ENCODE results near the gene DSN1. TPM values are rescaled to one million over a fixed set of nuclear protein-coding genes. Genes with fewer than 3 reads are reported as not detected.

The DSN1 gene
- total and polyA plus RNA-seq, 2 of the 8 experiments (the other 6 are each of a cell fraction or from before 2014, with no cell fraction given): 12.0 to 26.2 TPM

DNA sequence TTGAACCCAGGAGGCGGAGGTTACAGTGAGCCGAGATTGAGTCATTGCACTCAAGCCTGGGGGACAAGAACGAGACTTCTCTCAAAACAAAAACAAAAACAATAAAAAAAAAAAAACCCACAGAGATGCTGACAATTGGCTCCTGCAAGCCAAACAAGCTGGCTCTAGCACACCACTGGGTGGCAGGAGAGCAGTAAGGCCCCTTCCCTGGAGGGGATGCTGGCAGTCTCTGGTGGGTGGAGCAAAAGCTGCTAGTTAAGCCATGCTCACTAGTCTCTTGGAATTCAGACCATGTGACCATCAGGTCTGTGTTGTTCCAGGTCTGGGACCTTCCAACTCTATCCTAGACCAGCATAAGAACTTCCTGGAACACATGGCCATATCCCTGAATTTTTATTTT, 18.9 kb upstream of the DSN1 start:
- H2BK120ac ChIP-seq (replicated peaks; ENCODE audit: low read depth, low read length): no peak overlapping the region
- no peak overlapping the region for H4K91ac ChIP-seq (replicated peaks; ENCODE audit: insufficient read length, low read length)
- DNase-seq (ENCODE audit: low read depth in 1 of 2, low spot score in 2 of 2) (peak in 1 of 2 experiments; percentile 56), FAIRE-seq (peak; percentile 60)
- H2AK5ac ChIP-seq (ENCODE audit: low read depth, low read length): no peak overlapping the region
- H2BK20ac ChIP-seq (ENCODE audit: low read length): no peak overlapping the region
- H4K20me1 ChIP-seq (replicated peaks in 1 of 2; ENCODE audit: control insufficient read depth in 1 of 2, insufficient read depth in 2 of 2, low read length in 2 of 2): peaks cover 0 to 1% of the 10 kb centered on the region in 2 experiments
- H3K36me3 ChIP-seq (ENCODE audit: control insufficient read depth in 2 of 4, insufficient read depth in 4 of 4, low read length in 3 of 4): peaks cover 5 to 35% (median 28%) of the 10 kb centered on the region in 4 experiments; a peak in 7 of 8 replicates
- H3K4me2 ChIP-seq (ENCODE audit: insufficient read depth in 1 of 2, low read depth in 2 of 2, low read length in 2 of 2): no peak overlapping the region
- H3K4me3 ChIP-seq (ENCODE audit: extremely low read depth in 1 of 4, insufficient read depth in 2 of 4, low read depth in 3 of 4, low read length in 4 of 4): no peak overlapping the region
- no peak overlapping the region for H2BK12ac ChIP-seq (ENCODE audit: low read depth, low read length)
- H4K8ac ChIP-seq (ENCODE audit: extremely low read depth, insufficient read depth, low read length): no peak overlapping the region
- no peak overlapping the region for H3K27ac ChIP-seq (ENCODE audit: low read depth, low read length)
- POLR2A ChIA-PET (ENCODE audit: partially characterized antibody): no interaction called here
- no peaks in the 10 kb centered on the region for H3K27me3 ChIP-seq (replicated peaks in 1 of 4; ENCODE audit: control insufficient read depth in 3 of 4, extremely low read depth in 1 of 4, insufficient read depth in 3 of 4, low read length in 3 of 4)
- WGBS, 2 experiments (ENCODE audit: extremely low coverage in 1 of 2, insufficient coverage in 1 of 2, insufficient read length in 1 of 2, insufficient replicate concordance in 2 of 2, low coverage in 1 of 2, low lambda C conversion rate in 2 of 2, missing lambda C conversion rate in 1 of 2): 85% methylated on average over 3 of the region's 3 CpGs; no CpG with 5 or more reads in 1 of the 2 experiments
- H3K18ac ChIP-seq (ENCODE audit: extremely low read depth, low read length): no peak overlapping the region
- no peaks in the 10 kb centered on the region for H3K4me1 ChIP-seq (replicated peaks in 1 of 4; ENCODE audit: control insufficient read depth in 3 of 4, insufficient read depth in 4 of 4, low read length in 3 of 4)
- H3K79me1 ChIP-seq (ENCODE audit: low read depth, low read length): no peaks in the 10 kb centered on the region
- no peak overlapping the region for H3K14ac ChIP-seq (ENCODE audit: insufficient read length)
- H2AFZ ChIP-seq (ENCODE audit: low read length): no peak overlapping the region
- H3K23me2 ChIP-seq (ENCODE audit: low read depth, low read length): no peaks in the 10 kb centered on the region
- H3K56ac ChIP-seq (replicated peaks; ENCODE audit: insufficient read length, low read depth, low read length): no peak overlapping the region
- CTCF ChIA-PET (ENCODE audit: partially characterized antibody): interaction anchor here (0.9 to 6.5 kb wide), 8 partner anchors 8 to 100 kb away, joined by 3 to 44 read pairs (median 4); partner anchors contain the start of gene DSN1
- H3K23ac ChIP-seq (ENCODE audit: insufficient read length): no peak overlapping the region
- H4K5ac ChIP-seq (ENCODE audit: insufficient read length, low read depth, low read length): no peak overlapping the region
- no peak overlapping the region for H3K4ac ChIP-seq (replicated peaks; ENCODE audit: insufficient read length, low read depth, low read length)
- no peaks in the 10 kb centered on the region for H3K79me2 ChIP-seq (ENCODE audit: control insufficient read depth in 1 of 2, insufficient read depth in 2 of 2, low read length in 2 of 2)
- H2BK15ac ChIP-seq (ENCODE audit: low read length): no peak overlapping the region
- H2BK5ac ChIP-seq (ENCODE audit: low read depth, low read length): no peak overlapping the region
- H3K9me3 ChIP-seq (ENCODE audit: insufficient read depth in 2 of 2, low read depth in 1 of 2, low read length in 1 of 2): no peaks in the 10 kb centered on the region
- H3K9ac ChIP-seq (replicated peaks in 1 of 4; ENCODE audit: extremely low read depth in 1 of 4, low read depth in 3 of 4, low read length in 3 of 4): no peak overlapping the region
- TF ChIP-seq CREB1 (IDR thresholded peaks at IDR 0.05): no peak
- TF ChIP-seq SIN3A (conservative IDR thresholded peaks at IDR 0.05 in 1 of 2, IDR thresholded peaks at IDR 0.05 in 1 of 2; ENCODE audit: low read depth in 1 of 2, low read length in 2 of 2): no peak
- TF ChIP-seq TEAD4 (IDR thresholded peaks at IDR 0.05; ENCODE audit: low read depth, low read length): 0 out of 2 replicates have a peak, but pooled peaks have one; percentile 41
- TF ChIP-seq ZNF274 (IDR thresholded peaks at IDR 0.05; ENCODE audit: borderline replicate concordance, extremely low read depth, low read length): no peak
- TF ChIP-seq CEBPB (IDR thresholded peaks at IDR 0.05; ENCODE audit: low read depth, low read length): no peak
- no peak for TF ChIP-seq MAFK (IDR thresholded peaks at IDR 0.05; ENCODE audit: low read depth, low read length)
- peak; percentile 48 to 55; a peak in 3 of 4 replicates for TF ChIP-seq RAD21 (IDR thresholded peaks at IDR 0.05 in 1 of 2, conservative IDR thresholded peaks at IDR 0.05 in 1 of 2; ENCODE audit: low read depth in 2 of 2, low read length in 2 of 2)
- TF ChIP-seq SP4 (IDR thresholded peaks at IDR 0.05; ENCODE audit: low read length): no peak
- TF ChIP-seq RBBP5 (IDR thresholded peaks at IDR 0.05; ENCODE audit: borderline replicate concordance, low read depth, low read length): no peak
- TF ChIP-seq, protein P1, sequence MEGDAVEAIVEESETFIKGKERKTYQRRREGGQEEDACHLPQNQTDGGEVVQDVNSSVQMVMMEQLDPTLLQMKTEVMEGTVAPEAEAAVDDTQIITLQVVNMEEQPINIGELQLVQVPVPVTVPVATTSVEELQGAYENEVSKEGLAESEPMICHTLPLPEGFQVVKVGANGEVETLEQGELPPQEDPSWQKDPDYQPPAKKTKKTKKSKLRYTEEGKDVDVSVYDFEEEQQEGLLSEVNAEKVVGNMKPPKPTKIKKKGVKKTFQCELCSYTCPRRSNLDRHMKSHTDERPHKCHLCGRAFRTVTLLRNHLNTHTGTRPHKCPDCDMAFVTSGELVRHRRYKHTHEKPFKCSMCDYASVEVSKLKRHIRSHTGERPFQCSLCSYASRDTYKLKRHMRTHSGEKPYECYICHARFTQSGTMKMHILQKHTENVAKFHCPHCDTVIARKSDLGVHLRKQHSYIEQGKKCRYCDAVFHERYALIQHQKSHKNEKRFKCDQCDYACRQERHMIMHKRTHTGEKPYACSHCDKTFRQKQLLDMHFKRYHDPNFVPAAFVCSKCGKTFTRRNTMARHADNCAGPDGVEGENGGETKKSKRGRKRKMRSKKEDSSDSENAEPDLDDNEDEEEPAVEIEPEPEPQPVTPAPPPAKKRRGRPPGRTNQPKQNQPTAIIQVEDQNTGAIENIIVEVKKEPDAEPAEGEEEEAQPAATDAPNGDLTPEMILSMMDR (IDR thresholded peaks at IDR 0.05; ENCODE audit: control extremely low read depth in 1 of 3, insufficient read depth in 1 of 3, low read depth in 1 of 3, low read length in 3 of 3): peak; percentile 60 to 65 (median 62)

Measured in H1 (cell line).